MM.1S (cell line): ENCODE results near the gene TECPR2.

ENCODE experiments used
- DNase-seq: peaks from one replicate; pipeline ENCODE4 v3.0.0-alpha.2; 2015
- H2AFZ ChIP-seq: fragments of 300-600 bp; sonication (generic); 2 replicates; pipeline ENCODE4 v1.6.0; 2016; ENCODE audit warnings: antibody characterized with exemption, low read length
- H3F3A ChIP-seq: fragments of 300-600 bp; sonication (generic); 2 replicates; pipeline ENCODE4 v1.6.1; 2016; ENCODE audit warnings: mild to moderate bottlenecking, antibody characterized with exemption, low read length, moderate library complexity, mixed read lengths; ENCODE audit not compliant: insufficient read depth
- H3K27ac ChIP-seq: fragments of 300-600 bp; sonication (generic); 2 replicates; pipeline ENCODE4 v1.5.1; 2016; ENCODE audit warnings: mild to moderate bottlenecking, low read length
- H3K27me3 ChIP-seq: fragments of 300-600 bp; sonication (generic); replicated peaks from 2 replicates; pipeline ENCODE4 v1.6.0; 2016; ENCODE audit warnings: low read length; ENCODE audit not compliant: insufficient read depth
- H3K36me3 ChIP-seq: fragments of 300-600 bp; sonication (generic); replicated peaks from 2 replicates; pipeline ENCODE4 v1.6.1; 2016; ENCODE audit warnings: mild to moderate bottlenecking, low read length, mixed read lengths; ENCODE audit not compliant: insufficient read depth
- H3K4me1 ChIP-seq: fragments of 300-600 bp; sonication (generic); 2 replicates; pipeline ENCODE4 v1.6.1; 2016; ENCODE audit warnings: low read length, mixed read lengths
- H3K4me2 ChIP-seq: fragments of 300-600 bp; sonication (generic); 2 replicates; pipeline ENCODE4 v1.6.0; 2016; ENCODE audit warnings: low read depth, low read length
- H3K4me3 ChIP-seq: fragments of 300-600 bp; sonication (generic); 2 replicates; pipeline ENCODE4 v1.5.1; 2016; ENCODE audit warnings: low read length, mixed read lengths
- H3K79me2 ChIP-seq: fragments of 300-600 bp; sonication (generic); 2 replicates; pipeline ENCODE4 v1.6.1; 2016; ENCODE audit warnings: mixed run types, low read length, mixed read lengths
- H3K9ac ChIP-seq: fragments of 300-600 bp; sonication (generic); 2 replicates; pipeline ENCODE4 v1.6.1; 2016; ENCODE audit warnings: low read length, mixed read lengths
- H3K9me2 ChIP-seq: fragments of 300-600 bp; sonication (generic); replicated peaks from 2 replicates; pipeline ENCODE4 v1.6.1; 2016; ENCODE audit warnings: mild to moderate bottlenecking, low read length, mixed read lengths; ENCODE audit not compliant: insufficient read depth
- H3K9me3 ChIP-seq: fragments of 300-600 bp; sonication (generic); replicated peaks from 2 replicates; pipeline ENCODE4 v1.6.1; 2016; ENCODE audit warnings: mild to moderate bottlenecking, low read length, mixed read lengths; ENCODE audit not compliant: insufficient read depth
- H4K20me1 ChIP-seq: fragments of 300-600 bp; sonication (generic); 2 replicates; pipeline ENCODE4 v1.6.1; 2016; ENCODE audit warnings: mild to moderate bottlenecking, low read length, moderate library complexity, mixed read lengths; ENCODE audit not compliant: insufficient read depth
- EZH2 ChIP-seq: fragments of 300-600 bp; sonication (generic); optimal IDR thresholded peaks from 2 replicates; pipeline ENCODE3; 2017; ENCODE audit warnings: low read depth, mild to moderate bottlenecking, antibody characterized with exemption, low read length, mixed read lengths
- EZH2phosphoT487 ChIP-seq: fragments of 300-600 bp; sonication (generic); IDR thresholded peaks from 2 replicates; pipeline ENCODE4 v1.6.1; 2018; ENCODE audit warnings: antibody characterized with exemption, low read length
- TF ChIP-seq, protein P1 (sequence below): fragments of 300-600 bp; sonication (generic); IDR thresholded peaks from 2 replicates; pipeline ENCODE4 v1.5.1; 2016; ENCODE audit warnings: antibody characterized with exemption, low read length, mixed read lengths

The TECPR2 gene

DNA sequence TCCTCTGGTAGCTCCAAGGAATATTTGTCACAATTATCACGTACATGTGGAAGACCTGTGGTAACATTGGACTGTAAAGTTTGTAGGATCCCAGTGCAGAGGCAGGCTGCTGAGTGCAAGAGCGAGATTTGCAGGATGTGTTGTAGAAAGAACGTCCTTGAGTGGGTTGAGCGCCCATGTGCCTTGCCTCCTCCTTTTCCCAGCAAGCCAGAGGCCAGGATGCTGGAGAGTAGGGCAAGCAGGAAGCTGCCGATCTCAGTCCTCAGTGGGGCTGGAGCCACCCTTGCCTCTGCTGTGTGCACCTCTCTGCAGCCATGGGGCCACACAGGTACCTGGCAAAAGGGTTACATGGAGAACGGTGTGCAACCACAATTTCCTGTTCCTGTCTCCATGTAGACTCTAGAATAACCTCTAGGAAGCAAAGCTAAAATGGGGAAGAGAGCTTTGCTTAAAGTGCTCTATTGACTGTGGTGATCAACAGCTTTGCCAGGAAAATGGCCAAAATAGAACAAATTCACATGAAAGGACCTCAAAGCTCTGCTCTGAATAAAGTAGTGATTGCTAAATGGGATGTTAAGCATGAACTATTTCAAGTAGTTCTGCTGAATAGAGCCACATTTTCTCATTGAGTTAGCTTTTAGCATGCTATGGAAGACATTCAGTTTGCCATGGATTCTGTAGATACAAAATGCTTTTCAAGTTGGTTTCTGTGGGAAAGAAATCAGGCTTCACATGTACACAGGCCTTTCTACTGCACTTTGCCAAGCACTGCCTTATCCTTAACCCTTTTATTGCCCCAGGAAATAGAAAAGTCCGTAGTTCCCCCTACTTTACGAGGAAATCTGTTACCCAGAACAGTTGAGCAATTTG, 109.4 kb downstream of the TECPR2 start:
- Histone ChIP-seq H3K79me2 (no peaks in the 10 kb centered on the region), H3K4me2 (no peak overlapping the region), H2AFZ (no peak overlapping the region), H3K9ac (no peak overlapping the region), H3K27ac (no peak overlapping the region), H3F3A (no peaks in the 10 kb centered on the region), H3K9me3 (no peaks in the 10 kb centered on the region), H3K36me3 (no peaks in the 10 kb centered on the region), H4K20me1 (no peaks in the 10 kb centered on the region), H3K9me2 (no peaks in the 10 kb centered on the region), H3K27me3 (no peaks in the 10 kb centered on the region), H3K4me1 (no peaks in the 10 kb centered on the region), H3K4me3 (no peak overlapping the region)
- TF ChIP-seq EZH2 (no peak), EZH2phosphoT487 (no peak)
- TF ChIP-seq, protein P1, sequence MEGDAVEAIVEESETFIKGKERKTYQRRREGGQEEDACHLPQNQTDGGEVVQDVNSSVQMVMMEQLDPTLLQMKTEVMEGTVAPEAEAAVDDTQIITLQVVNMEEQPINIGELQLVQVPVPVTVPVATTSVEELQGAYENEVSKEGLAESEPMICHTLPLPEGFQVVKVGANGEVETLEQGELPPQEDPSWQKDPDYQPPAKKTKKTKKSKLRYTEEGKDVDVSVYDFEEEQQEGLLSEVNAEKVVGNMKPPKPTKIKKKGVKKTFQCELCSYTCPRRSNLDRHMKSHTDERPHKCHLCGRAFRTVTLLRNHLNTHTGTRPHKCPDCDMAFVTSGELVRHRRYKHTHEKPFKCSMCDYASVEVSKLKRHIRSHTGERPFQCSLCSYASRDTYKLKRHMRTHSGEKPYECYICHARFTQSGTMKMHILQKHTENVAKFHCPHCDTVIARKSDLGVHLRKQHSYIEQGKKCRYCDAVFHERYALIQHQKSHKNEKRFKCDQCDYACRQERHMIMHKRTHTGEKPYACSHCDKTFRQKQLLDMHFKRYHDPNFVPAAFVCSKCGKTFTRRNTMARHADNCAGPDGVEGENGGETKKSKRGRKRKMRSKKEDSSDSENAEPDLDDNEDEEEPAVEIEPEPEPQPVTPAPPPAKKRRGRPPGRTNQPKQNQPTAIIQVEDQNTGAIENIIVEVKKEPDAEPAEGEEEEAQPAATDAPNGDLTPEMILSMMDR = no peak
- no peak for DNase-seq

DNA sequence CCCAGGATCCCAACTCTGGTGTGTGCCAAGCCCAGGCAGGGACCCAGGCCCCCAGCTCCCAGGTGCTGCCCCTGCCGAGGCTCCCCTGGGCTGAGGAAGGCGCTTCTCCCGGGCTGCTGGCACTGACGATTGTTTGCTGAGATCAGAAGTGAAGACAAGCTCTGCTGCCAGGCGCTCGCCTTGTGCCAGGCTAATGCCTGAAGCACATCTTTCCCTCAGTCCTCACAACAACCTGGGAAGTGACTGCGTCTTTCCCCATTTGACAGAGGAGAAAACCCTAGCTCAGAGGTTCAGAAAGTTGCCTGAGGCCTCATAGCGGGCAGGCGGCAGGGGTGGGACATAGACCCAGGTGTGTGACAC, 110.0 kb downstream of the TECPR2 start:
- Histone ChIP-seq H2AFZ (no peak overlapping the region), H3K9me2 (no peaks in the 10 kb centered on the region), H3K9ac (no peak overlapping the region), H3K4me3 (no peak overlapping the region), H3F3A (no peaks in the 10 kb centered on the region), H3K79me2 (no peaks in the 10 kb centered on the region), H3K36me3 (no peaks in the 10 kb centered on the region), H4K20me1 (no peaks in the 10 kb centered on the region), H3K9me3 (no peaks in the 10 kb centered on the region), H3K4me2 (no peak overlapping the region), H3K27ac (no peak overlapping the region), H3K27me3 (no peaks in the 10 kb centered on the region), H3K4me1 (no peaks in the 10 kb centered on the region)
- TF ChIP-seq, protein P1 = no peak
- TF ChIP-seq EZH2phosphoT487 (no peak), EZH2 (no peak)
- no peak for DNase-seq

DNA sequence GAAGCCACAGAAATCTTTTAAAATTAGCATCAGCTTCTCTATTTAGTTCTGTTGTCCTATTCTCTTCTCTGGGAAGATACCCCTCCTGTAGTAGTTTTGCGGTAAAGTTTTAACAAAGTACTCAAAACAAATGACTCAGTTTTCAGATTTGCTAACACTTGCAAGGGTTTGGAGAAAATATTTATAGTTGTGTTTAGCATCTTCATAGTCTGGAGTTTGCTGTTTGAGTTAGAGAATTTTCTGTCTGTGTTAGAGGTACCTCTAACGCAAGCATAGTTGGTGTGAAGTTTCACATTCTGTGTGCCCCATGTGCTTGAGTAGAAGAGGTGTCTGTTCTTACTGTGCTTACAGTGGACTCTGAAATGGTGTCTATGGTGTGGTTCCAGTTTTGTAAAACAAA, 110.8 kb downstream of the TECPR2 start:
- H3K4me2 ChIP-seq = no peak overlapping the region
- no peaks in the 10 kb centered on the region for H3K36me3 ChIP-seq
- H3K9me3 ChIP-seq = no peaks in the 10 kb centered on the region
- H2AFZ ChIP-seq = no peak overlapping the region
- no peak for TF ChIP-seq EZH2phosphoT487
- TF ChIP-seq, protein P1 = no peak
- no peak for TF ChIP-seq EZH2
- no peak for DNase-seq
- H3F3A ChIP-seq = no peaks in the 10 kb centered on the region
- H3K27me3 ChIP-seq = no peaks in the 10 kb centered on the region
- H3K4me1 ChIP-seq = no peaks in the 10 kb centered on the region
- no peak overlapping the region for H3K4me3 ChIP-seq
- no peak overlapping the region for H3K9ac ChIP-seq
- H3K9me2 ChIP-seq = no peaks in the 10 kb centered on the region
- H3K79me2 ChIP-seq = no peaks in the 10 kb centered on the region
- no peak overlapping the region for H3K27ac ChIP-seq
- no peaks in the 10 kb centered on the region for H4K20me1 ChIP-seq
